ENCODE measurements around the gene XYLT2. TPM values are rescaled to one million over a fixed set of nuclear protein-coding genes. Genes with fewer than 3 reads are reported as not detected.

Gene XYLT2
- total RNA-seq, 1 donor from 2014 or later, result 19.5 TPM

GRCh38 chr17:50372222-50372757 lies 26.4 kb downstream of the XYLT2 start:
- peaks cover 23% of the 10 kb centered on the region for H3K36me3 ChIP-seq (ENCODE audit: control insufficient read depth, insufficient read depth, low read length)

GRCh38 chr17:50372758-50373556 lies 27.0 kb downstream of the XYLT2 start, which contains the start of the genes EME1 and MRPL27:
Gene EME1 (plus strand): TSS chr17:50373229. CDS start chr17:50375209, 1,980 bp downstream.
Gene MRPL27 (minus strand): TSS chr17:50373184. CDS start chr17:50373170, 14 bp downstream.
- Histone ChIP-seq H3K27me3 (ENCODE audit: control insufficient read depth, insufficient read depth, low read length) (no peaks in the 10 kb centered on the region), H3K36me3 (ENCODE audit: control insufficient read depth, insufficient read depth, low read length) (peaks cover 18% of the 10 kb centered on the region), H3K4me3 (ENCODE audit: low read depth, low read length) (peak within 1 kb of the TSS; percentile 78)
- TF ChIP-seq CTCF (IDR thresholded peaks at IDR 0.05; ENCODE audit: insufficient read depth, low read length, severe bottlenecking), result no peak
- FAIRE-seq (no peak), DNase-seq (ENCODE audit: low read depth) (peak; percentile 78)

More at GRCh38 chr17:50372222-50372757, 26.4 kb downstream of the XYLT2 start:
- Histone ChIP-seq H3K27me3 (ENCODE audit: control insufficient read depth, insufficient read depth, low read length) (no peaks in the 10 kb centered on the region), H3K4me3 (ENCODE audit: low read depth, low read length) (peak overlapping the region; percentile 78)
- no peak for DNase-seq (ENCODE audit: low read depth)
- TF ChIP-seq CTCF (IDR thresholded peaks at IDR 0.05; ENCODE audit: insufficient read depth, low read length, severe bottlenecking), result no peak
- no peak for FAIRE-seq

DNA sequence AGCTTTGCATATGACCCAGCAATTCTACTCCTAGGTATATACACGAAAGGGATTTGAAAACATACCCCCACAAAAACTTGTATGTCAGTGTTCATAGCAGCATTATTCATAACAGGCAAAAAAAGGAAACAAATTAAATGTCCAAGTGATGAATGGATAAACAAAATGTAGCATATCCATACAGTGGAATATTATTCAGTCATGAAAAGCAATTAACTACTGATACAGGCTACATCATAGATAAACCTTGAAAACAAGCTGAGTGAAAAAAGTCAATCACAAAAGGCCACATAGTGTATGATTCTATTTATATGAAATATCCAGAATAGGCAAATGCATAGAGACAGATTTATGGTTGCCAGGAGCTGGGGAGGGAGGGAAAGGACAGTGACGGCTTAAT lies 27.8 kb downstream of the XYLT2 start:
- TF ChIP-seq CTCF (IDR thresholded peaks at IDR 0.05; ENCODE audit: insufficient read depth, low read length, severe bottlenecking), result no peak
- FAIRE-seq (no peak), DNase-seq (ENCODE audit: low read depth) (no peak)
- peak overlapping the region; percentile 78 for H3K4me3 ChIP-seq (ENCODE audit: low read depth, low read length)
- peaks cover 14% of the 10 kb centered on the region for H3K36me3 ChIP-seq (ENCODE audit: control insufficient read depth, insufficient read depth, low read length)
- H3K27me3 ChIP-seq (ENCODE audit: control insufficient read depth, insufficient read depth, low read length), result no peaks in the 10 kb centered on the region

DNA sequence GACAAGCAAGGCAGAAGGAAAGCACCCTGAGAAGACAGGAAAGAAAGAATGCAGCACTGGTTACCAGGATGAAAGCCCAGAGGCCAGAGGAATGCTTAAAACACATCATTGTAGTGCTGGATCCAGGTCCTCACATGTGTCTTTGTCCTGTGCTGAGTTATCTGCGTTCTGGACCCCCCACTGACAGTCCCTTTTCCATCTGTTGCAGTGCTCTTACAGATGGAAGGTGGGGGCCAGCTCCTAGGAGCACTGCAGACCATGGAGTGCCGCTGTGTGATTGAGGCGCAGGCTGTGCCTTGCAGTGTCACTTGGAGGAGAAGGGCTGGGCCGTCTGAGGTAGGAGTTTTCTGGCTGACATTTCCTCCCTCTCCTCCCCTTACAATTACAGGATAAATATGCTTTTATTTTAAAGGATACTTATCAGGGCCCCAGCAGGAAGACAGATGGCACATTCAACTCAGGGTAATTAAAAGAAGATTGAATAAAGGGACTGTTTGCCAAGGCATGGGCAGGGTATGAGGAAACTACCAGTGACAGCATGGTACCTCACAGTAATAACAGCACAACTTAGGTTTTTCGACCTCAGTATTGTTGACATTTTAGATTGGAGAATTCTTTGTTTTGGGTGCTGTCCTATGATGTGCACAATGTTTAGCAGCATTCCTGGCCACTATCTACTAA lies 30.1 kb downstream of the XYLT2 start:
- H3K4me3 ChIP-seq (ENCODE audit: low read depth, low read length), result no peak overlapping the region
- no peak for TF ChIP-seq CTCF (IDR thresholded peaks at IDR 0.05; ENCODE audit: insufficient read depth, low read length, severe bottlenecking)
- DNase-seq (ENCODE audit: low read depth) (no peak), FAIRE-seq (no peak)
- no peaks in the 10 kb centered on the region for H3K27me3 ChIP-seq (ENCODE audit: control insufficient read depth, insufficient read depth, low read length)
- H3K36me3 ChIP-seq (ENCODE audit: control insufficient read depth, insufficient read depth, low read length), result peaks cover 1% of the 10 kb centered on the region

DNA sequence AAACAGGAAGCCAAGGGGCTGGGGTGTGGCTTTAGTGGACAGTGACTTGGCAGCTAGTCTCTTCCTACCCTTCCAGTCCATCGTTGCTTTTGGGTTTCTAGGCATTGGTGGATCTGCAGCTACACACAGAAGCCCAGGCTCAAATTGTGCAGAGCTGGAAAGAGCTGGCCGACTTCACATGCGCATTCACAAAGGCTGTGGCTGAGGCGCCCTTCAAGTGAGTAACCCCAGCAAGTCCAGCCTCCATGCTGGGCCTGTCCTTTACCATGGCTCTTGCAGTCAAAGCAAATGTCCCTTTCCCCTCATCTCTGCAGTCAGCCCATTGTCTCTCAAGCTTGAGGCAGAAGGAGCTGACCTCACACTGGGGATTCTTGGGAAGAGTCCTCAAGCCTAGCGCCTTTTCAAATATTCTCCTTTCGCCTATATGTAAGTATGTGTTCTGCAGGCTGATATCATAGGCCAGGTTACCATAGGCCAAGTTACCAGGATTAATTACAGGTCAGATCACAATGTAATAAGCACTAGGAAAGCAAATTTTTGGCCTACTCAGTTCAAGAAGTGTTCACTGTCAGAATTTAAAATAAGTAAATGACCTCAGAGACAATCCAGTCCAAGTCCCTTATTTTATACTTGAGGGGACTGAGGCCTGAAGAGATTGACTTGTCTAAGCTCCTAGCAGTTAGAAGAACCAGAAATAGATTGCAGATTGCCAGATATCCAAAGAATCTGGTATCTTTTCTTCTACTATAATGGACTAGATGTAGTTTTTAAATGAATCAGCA lies 33.6 kb downstream of the XYLT2 start:
- FAIRE-seq (no peak), DNase-seq (ENCODE audit: low read depth) (no peak)
- TF ChIP-seq CTCF (IDR thresholded peaks at IDR 0.05; ENCODE audit: insufficient read depth, low read length, severe bottlenecking), result no peak
- Histone ChIP-seq H3K36me3 (ENCODE audit: control insufficient read depth, insufficient read depth, low read length) (peaks cover 15% of the 10 kb centered on the region), H3K4me3 (ENCODE audit: low read depth, low read length) (no peak overlapping the region), H3K27me3 (ENCODE audit: control insufficient read depth, insufficient read depth, low read length) (no peaks in the 10 kb centered on the region)
